Adrenal gland (tissue), 12 donors: Measurements from ENCODE around the gene RNASE8. TPM values are rescaled to one million over a fixed set of nuclear protein-coding genes. Genes with fewer than 3 reads are reported as not detected.

Experiments used
- DNase-seq, 7 donors: peaks; one replicate each; pipeline ENCODE4 v3.0.0-alpha.2; 2019 to 2020
- H3K27ac ChIP-seq, 5 donors: fragments of 200-600 bp; sonication (generic) in 4 of 5; 1 replicate in 3 of 5; 2 replicates in 2 of 5; pipeline versions ENCODE4 v1.5.1 to v1.8.0; 2016 to 2020; ENCODE audit warnings: mild to moderate bottlenecking in 1 of 5
- H3K27me3 ChIP-seq: fragments of 200-600 bp; 2 replicates; pipeline ENCODE4 v1.8.0; 2021
- H3K36me3 ChIP-seq, 2 donors: fragments of 200-600 bp; replicated peaks in 1 of 2; 1 replicate in 1 of 2; 2 replicates in 1 of 2; pipeline versions ENCODE4 v1.5.1 to v1.8.0; 2018 to 2022
- H3K4me1 ChIP-seq, 2 donors: fragments of 200-600 bp; replicated peaks in 1 of 2; 1 replicate in 1 of 2; 2 replicates in 1 of 2; pipeline versions ENCODE4 v1.5.1 to v1.8.0; 2018 to 2021
- H3K4me3 ChIP-seq, 4 donors: fragments of 200-600 bp; sonication (generic) in 3 of 4; one replicate each; pipeline ENCODE4 v1.5.1; 2016 to 2018
- H3K9me3 ChIP-seq, 3 donors: fragments of 200-600 bp; sonication (generic) in 1 of 3; replicated peaks in 1 of 3; 1 replicate in 2 of 3; 2 replicates in 1 of 3; pipeline versions ENCODE4 v1.5.1 to v1.8.0; 2016 to 2021
- POLR2A ChIP-seq, 2 donors: fragments of 450-650 bp; IDR thresholded peaks; one replicate each; pipeline ENCODE4 v1.6.1; 2017; ENCODE audit warnings: antibody characterized with exemption in 2 of 2, mild to moderate bottlenecking in 2 of 2, moderate library complexity in 1 of 2
- WGBS, 4 donors: extraction: QIAGEN DNeasy Blood & Tissue Kit in 2 of 4; methylation state at CpG; one replicate each; pipeline versions ENCODE4 v1.1.5 to v1.1.7; 2013 to 2017; 5-methylcytosine and 5-hydroxymethylcytosine counted together
- intact Hi-C, 2 donors: fragments of 100-400 bp; cut with DNase I; formaldehyde crosslinking; loops; one replicate each; pipeline versions ENCODE4 v1.14.1 to v1.15.0; 2022 to 2023
- polyA plus RNA-seq, 3 donors: library from polyadenylated mRNA; stranded (reverse); fragments of 200-250 nt in 2 of 3; fragments of 350-450 nt in 1 of 3; fragmentation: Illumina TruSeq in 1 of 3; extraction: RNeasy Lipid Tissue Mini Kit (QIAGEN cat#74804) in 1 of 3; gene quantifications; one replicate each; pipeline ENCODE4 v1.2.3, GENCODE V29; 2013 to 2014
- total RNA-seq, 9 donors: library from RNA; depleted of rRNA in 4 of 9; stranded (reverse); fragments of >200 nt in 4 of 9; fragments of 120-200 nt in 1 of 9; fragmentation: NEBNext Ultra II Directional in 1 of 9; extraction: Animal tissue kit (Norgen Biotek cat#: 25700) in 1 of 9; gene quantifications; one replicate each; pipeline versions ENCODE4 v1.1.0 to v1.2.4, GENCODE V29; 2013 to 2023
- TF ChIP-seq, protein P1 (sequence below), 6 experiments: fragments of 450-650 bp in 4 of 6; fragments of 200-600 bp in 2 of 6; sonication (generic) in 1 of 6; IDR thresholded peaks; 1 replicate in 5 of 6; 2 replicates in 1 of 6; pipeline versions ENCODE4 v1.5.1 to v1.8.0; 2016 to 2021; ENCODE audit warnings: antibody characterized with exemption in 6 of 6, mild to moderate bottlenecking in 2 of 6, moderate library complexity in 1 of 6
- donor health status: healthy with polysubstance abuse.
- donor health status: Bipolar disorder and iron deficiency.
- donor health status: DM: yes; HTN: yes; CAD: no.
- donor health status: DM: no; HTN: no; CAD: no.
- donor health status: DM: no; HTN: no; CAD: no.
- donor health status: DM: yes; HTN: yes; CAD: no.

The RNASE8 gene
- total and polyA plus RNA-seq, 12 donors = not detected

DNA sequence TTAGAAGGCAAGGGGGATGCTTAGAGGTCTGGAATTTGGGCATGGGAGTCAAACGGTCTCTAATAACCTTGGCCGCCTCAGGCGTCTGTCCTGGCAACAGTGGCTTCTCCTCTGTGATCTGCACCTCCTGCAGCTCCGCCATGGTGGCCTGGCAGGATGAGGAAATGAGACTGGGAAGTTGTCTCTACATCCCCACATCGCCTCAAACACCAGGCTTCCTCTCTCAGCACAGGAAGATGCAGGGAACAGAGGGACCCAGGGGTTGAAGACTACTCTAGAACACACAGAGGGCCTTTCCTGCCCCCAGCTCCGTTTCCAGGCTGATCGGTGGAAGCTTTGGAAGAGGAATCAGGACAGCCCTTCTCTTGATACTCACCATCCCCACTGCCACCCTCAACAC lies 34.4 kb upstream of the RNASE8 start:
- Histone ChIP-seq H3K27me3 (no peaks in the 10 kb centered on the region), H3K36me3 (peaks cover 0 to 39% of the 10 kb centered on the region in 2 donors), H3K9me3 (no peaks in the 10 kb centered on the region), H3K27ac (peak overlapping the region in 3 of 5 donors; percentile 65 to 93 (median 87)), H3K4me1 (peaks cover 36 to 52% of the 10 kb centered on the region in 2 donors), H3K4me3 (peak overlapping the region in 2 of 4 donors; percentile 64 to 71)
- 15 to 34% (median 29%) methylated on average over 7 of the region's 7 CpGs for WGBS, 4 donors
- TF ChIP-seq POLR2A (IDR thresholded peaks at IDR 0.05) = no peak
- TF ChIP-seq, protein P1, sequence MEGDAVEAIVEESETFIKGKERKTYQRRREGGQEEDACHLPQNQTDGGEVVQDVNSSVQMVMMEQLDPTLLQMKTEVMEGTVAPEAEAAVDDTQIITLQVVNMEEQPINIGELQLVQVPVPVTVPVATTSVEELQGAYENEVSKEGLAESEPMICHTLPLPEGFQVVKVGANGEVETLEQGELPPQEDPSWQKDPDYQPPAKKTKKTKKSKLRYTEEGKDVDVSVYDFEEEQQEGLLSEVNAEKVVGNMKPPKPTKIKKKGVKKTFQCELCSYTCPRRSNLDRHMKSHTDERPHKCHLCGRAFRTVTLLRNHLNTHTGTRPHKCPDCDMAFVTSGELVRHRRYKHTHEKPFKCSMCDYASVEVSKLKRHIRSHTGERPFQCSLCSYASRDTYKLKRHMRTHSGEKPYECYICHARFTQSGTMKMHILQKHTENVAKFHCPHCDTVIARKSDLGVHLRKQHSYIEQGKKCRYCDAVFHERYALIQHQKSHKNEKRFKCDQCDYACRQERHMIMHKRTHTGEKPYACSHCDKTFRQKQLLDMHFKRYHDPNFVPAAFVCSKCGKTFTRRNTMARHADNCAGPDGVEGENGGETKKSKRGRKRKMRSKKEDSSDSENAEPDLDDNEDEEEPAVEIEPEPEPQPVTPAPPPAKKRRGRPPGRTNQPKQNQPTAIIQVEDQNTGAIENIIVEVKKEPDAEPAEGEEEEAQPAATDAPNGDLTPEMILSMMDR (IDR thresholded peaks at IDR 0.05) = no peak
- peak in 5 of 7 donors; percentile 44 to 70 (median 51) for DNase-seq
- intact Hi-C loops = loop anchor here in 1 of 2 donors (5.0 kb wide), 1 partner anchor 69 kb away; no protein-coding TSS in a partner anchor

- 5 to 13% (median 10%) methylated on average over 13 to 17 of the region's 17 CpGs for WGBS, 4 donors
- Histone ChIP-seq H3K36me3 (peaks cover 0 to 30% of the 10 kb centered on the region in 2 donors), H3K9me3 (no peaks in the 10 kb centered on the region), H3K27ac (peak overlapping the region in 4 of 5 donors; percentile 65 to 93 (median 78)), H3K4me3 (peak overlapping the region; percentile 64 to 71 (median 65)), H3K4me1 (peaks cover 36 to 50% of the 10 kb centered on the region in 2 donors), H3K27me3 (no peaks in the 10 kb centered on the region)
- peak in 1 of 7 donors; percentile 45 for DNase-seq
- intact Hi-C loops = loop anchor here in 1 of 2 donors (5.0 kb wide), 1 partner anchor 68 kb away; no protein-coding TSS in a partner anchor
- no peak for TF ChIP-seq POLR2A (IDR thresholded peaks at IDR 0.05)
- TF ChIP-seq, protein P1 (IDR thresholded peaks at IDR 0.05) = no peak
These were observed 33.6 kb upstream of the RNASE8 start for GRCh38 chr14:21023817-21024584.

DNA sequence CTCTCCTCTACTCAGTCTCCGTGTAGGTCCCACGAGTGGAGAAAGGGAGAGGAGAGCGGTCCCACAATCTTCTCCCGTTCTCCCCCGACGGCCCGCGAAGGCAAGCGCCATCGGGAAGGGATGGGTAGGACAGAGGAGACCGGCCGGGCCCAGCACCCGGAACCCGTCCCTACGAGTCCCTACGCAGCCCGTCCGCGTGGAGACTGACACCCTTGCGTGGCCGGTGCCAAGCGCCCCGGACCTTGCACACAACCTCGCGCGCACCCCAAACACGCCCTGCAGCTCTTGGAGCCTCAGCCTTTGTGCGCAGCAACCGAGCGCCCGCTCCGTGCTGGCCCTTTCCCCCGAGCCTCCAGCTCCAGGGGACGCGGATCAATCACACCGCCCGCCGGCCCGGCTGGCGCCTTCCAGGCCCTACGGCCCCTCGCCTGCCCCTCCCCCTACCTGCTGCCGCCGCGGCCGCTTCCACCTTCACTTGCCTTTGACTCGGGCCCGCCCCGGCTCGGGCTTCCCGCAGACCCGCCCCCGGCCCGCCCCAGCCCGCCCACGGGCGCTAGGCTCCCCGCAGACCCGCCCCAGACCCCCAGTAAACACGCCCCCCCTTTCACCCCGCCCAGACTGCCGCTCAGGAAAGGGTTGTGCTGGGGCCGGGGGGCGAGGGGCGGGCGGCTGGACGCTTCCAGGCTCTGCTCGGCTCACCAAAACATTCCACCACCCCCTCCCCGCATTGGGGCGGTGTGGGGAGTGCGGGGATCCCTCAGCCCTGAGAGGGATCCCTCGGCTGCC lies 32.8 kb upstream of the RNASE8 start, which contains the start of gene NDRG2:
NDRG2 (minus strand) TSS at position 477 of the 786 bp plus-strand sequence. CDS start 1,746 bp downstream, outside the sequence.
- H3K4me1 ChIP-seq = peaks cover 36 to 50% of the 10 kb centered on the region in 2 donors
- intact Hi-C loops = loop anchor here in 1 of 2 donors (5.0 kb wide), 1 partner anchor 68 kb away; no protein-coding TSS in a partner anchor
- WGBS, 4 donors = 0 to 1% (median 0%) methylated on average over 33 to 72 of the region's 72 CpGs
- DNase-seq = peak; percentile 79 to 91 (median 86)
- H3K27me3 ChIP-seq = no peaks in the 10 kb centered on the region
- peaks cover 0 to 23% of the 10 kb centered on the region in 2 donors for H3K36me3 ChIP-seq
- peak within 1 kb of the TSS; percentile 43 to 93 (median 68) for H3K27ac ChIP-seq
- TF ChIP-seq, protein P1 (IDR thresholded peaks at IDR 0.05) = no peak
- peak; percentile 37 to 63 for TF ChIP-seq POLR2A (IDR thresholded peaks at IDR 0.05)
- no peaks in the 10 kb centered on the region for H3K9me3 ChIP-seq
- H3K4me3 ChIP-seq = peak within 1 kb of the TSS; percentile 64 to 71 (median 65)
